Epithelial cell of esophagus (primary cell): ENCODE results near the gene RNF217.

ENCODE experiments used
- DNase-seq: peaks from one replicate; pipeline ENCODE4 v3.0.0; 2010; ENCODE audit warnings: low read depth
- H3K4me3 ChIP-seq: 2 replicates; pipeline ENCODE4 v1.5.1; 2011; ENCODE audit warnings: mild to moderate bottlenecking, low read length, control low read depth
- TF ChIP-seq, protein P1 (sequence below): IDR thresholded peaks from 2 replicates; pipeline ENCODE4 v1.5.1; 2011; ENCODE audit warnings: low read depth, mild to moderate bottlenecking, low read length, control low read depth, inconsistent platforms; ENCODE audit not compliant: insufficient read depth; ENCODE audit errors: missing control alignments

The RNF217 gene

DNA sequence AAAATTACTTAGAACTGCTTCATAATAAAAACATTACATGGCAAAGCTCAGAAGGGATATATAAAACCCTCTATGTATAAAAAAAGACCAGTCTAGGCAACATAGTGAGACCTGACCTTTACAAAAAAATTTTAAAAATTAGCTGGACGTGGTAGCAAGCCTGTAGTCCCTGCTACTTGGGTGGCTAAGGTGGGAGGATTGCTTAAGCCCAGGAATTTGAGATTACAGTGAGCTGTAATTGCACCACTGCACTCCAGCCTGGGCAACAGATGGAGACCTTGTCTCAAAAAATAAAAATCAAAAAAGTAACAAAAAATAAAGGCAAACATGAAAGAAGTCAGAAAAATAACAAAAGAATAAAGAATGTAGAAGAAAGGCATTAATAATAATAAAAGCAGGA, 169.8 kb downstream of the RNF217 start:
- TF ChIP-seq, protein P1, sequence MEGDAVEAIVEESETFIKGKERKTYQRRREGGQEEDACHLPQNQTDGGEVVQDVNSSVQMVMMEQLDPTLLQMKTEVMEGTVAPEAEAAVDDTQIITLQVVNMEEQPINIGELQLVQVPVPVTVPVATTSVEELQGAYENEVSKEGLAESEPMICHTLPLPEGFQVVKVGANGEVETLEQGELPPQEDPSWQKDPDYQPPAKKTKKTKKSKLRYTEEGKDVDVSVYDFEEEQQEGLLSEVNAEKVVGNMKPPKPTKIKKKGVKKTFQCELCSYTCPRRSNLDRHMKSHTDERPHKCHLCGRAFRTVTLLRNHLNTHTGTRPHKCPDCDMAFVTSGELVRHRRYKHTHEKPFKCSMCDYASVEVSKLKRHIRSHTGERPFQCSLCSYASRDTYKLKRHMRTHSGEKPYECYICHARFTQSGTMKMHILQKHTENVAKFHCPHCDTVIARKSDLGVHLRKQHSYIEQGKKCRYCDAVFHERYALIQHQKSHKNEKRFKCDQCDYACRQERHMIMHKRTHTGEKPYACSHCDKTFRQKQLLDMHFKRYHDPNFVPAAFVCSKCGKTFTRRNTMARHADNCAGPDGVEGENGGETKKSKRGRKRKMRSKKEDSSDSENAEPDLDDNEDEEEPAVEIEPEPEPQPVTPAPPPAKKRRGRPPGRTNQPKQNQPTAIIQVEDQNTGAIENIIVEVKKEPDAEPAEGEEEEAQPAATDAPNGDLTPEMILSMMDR = no peak
- no peak overlapping the region for H3K4me3 ChIP-seq
- DNase-seq = no peak

DNA sequence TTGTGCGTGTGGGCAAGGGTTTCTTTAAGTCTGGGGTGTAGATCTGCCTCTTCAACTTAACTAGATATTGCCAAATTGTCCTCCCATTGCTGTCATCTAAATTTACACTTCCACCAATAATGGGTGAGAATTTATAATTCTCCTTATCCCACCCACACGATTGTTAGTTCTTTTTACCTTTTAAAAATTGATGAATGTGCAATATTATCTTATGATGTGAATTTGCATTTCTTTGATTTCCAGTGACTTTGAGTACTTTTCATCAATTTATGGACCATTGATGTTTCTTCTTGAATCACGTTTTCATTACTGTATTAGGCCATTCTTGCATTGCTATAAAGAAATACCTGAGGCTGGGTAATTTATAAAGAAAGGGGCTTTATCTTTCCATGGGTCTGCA, 174.1 kb downstream of the RNF217 start:
- TF ChIP-seq, protein P1 = no peak
- no peak overlapping the region for H3K4me3 ChIP-seq
- no peak for DNase-seq

DNA sequence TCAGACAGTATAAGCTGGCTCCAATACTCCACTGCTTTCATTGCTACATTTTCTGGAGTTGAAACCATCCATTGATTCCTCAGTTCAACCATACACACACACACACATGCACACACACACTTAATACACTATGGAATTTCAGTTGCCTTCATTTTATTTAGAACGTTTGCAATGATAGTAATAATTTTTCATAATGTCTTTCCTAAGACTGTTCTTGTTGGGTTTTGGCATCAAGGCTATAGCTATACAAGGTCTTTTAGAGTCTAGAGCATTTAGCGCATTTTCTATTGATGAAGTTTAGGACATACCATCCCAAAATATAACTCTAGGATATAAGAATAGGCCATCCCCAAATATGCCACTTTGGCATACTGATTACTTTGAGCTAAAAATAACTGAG, 175.8 kb downstream of the RNF217 start:
- H3K4me3 ChIP-seq = no peak overlapping the region
- DNase-seq = no peak
- TF ChIP-seq, protein P1 = no peak

DNA sequence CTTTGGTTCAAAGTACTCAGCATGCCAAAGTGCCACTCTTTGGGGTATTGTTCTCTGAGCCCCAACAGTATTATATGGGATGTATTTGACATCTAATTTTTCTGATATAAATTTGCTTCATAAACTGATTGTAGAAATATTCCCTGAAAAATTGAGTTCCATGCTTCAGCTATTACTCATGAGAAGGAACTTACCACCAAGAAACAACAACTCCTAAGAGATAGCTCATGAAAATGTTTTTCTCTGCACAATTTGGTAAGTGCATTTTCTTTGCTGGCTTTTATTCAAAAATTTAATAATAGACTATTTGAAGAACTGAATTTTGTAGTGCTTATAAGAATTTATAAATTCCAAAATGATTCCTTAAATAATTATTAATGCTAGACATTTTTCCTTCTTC, 178.6 kb downstream of the RNF217 start:
- H3K4me3 ChIP-seq = no peak overlapping the region
- DNase-seq = no peak

More for the DNA sequence above, 178.6 kb downstream of the RNF217 start:
- TF ChIP-seq, protein P1 = no peak
